Measurements from ENCODE around the gene SYNDIG1.

DNA sequence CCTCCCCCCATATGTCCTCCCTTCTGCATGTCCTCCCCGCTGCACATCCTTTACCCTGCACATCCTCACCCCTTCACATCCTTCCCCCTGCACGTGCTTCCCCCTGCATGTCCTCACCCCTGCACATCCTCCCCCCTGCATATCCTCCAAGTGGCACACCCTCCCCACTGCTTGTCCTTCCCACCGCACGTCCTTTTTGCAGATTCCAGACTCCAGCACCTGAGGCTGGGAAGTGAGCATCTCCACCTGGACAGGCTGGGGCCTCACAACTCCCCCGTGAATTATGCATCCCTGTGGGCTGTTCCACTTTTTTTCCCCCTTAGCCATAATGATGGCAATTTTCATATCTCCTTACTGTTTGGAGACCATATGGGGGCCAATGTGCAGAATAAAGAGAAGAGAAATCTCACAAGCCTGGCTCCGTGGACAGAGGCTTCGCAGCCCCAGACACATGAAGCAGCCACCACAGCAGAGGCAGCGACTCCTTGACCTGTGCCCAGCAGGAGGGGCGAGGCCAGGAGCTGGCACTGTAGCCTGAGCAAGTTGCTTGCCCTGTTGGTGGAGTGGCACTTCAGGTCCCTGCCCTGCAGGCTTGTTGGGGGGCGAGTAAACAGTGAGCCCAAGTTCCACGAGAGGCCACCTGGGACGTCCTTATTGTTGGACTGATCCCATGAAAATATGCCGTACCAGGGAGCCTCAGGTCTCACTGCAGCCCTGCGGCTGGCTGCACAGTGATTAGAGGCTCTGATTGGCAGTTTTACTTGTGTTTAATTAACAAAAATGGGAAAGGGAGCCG lies 113.1 kb downstream of the SYNDIG1 start:
- TF ChIP-seq, protein P1, sequence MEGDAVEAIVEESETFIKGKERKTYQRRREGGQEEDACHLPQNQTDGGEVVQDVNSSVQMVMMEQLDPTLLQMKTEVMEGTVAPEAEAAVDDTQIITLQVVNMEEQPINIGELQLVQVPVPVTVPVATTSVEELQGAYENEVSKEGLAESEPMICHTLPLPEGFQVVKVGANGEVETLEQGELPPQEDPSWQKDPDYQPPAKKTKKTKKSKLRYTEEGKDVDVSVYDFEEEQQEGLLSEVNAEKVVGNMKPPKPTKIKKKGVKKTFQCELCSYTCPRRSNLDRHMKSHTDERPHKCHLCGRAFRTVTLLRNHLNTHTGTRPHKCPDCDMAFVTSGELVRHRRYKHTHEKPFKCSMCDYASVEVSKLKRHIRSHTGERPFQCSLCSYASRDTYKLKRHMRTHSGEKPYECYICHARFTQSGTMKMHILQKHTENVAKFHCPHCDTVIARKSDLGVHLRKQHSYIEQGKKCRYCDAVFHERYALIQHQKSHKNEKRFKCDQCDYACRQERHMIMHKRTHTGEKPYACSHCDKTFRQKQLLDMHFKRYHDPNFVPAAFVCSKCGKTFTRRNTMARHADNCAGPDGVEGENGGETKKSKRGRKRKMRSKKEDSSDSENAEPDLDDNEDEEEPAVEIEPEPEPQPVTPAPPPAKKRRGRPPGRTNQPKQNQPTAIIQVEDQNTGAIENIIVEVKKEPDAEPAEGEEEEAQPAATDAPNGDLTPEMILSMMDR (IDR thresholded peaks at IDR 0.05): no peak
- TF ChIP-seq POLR2A (IDR thresholded peaks at IDR 0.05): no peak
